Suprapubic skin (tissue), 4 donors: ENCODE results near the gene RGS12.

Experiments used
- CTCF ChIP-seq, 2 donors: fragments of 200-600 bp in 1 of 2; fragments of 450-650 bp in 1 of 2; sonication (generic) in 1 of 2; IDR thresholded peaks; one replicate each; pipeline ENCODE4 v1.5.1; 2016 to 2019; ENCODE audit warnings: antibody characterized with exemption in 2 of 2, mild to moderate bottlenecking in 1 of 2, moderate library complexity in 1 of 2
- EP300 ChIP-seq: sonication (generic); formaldehyde crosslinking; IDR thresholded peaks from one replicate; pipeline ENCODE4 v1.6.1; 2017; ENCODE audit warnings: antibody characterized with exemption
- POLR2A ChIP-seq, 2 donors: fragments of 450-650 bp; IDR thresholded peaks; one replicate each; pipeline ENCODE4 v1.6.1; 2017; ENCODE audit warnings: antibody characterized with exemption in 2 of 2, mild to moderate bottlenecking in 2 of 2, moderate library complexity in 2 of 2
- POLR2AphosphoS5 ChIP-seq, 3 donors: sonication (generic); formaldehyde crosslinking; IDR thresholded peaks; one replicate each; pipeline ENCODE4 v1.6.1; 2017; ENCODE audit warnings: antibody characterized with exemption in 3 of 3

DNA sequence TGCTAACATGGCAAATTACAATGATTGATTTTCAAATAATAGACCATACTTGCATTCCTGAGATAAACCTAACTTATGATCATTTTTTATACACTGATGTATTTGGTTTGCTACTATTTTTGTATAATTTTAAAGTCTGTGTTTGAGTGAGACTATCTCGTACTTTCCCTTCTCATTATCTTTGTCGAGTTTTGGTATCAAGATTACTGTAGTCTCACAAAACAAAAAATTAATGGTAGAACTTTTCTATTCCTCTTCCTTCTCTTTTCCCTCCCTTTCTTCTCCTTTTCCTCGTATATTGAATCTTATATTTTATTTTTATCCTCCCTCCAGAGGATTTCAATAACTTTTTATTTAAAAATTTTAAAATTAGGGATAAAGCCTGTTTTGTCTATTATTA, 41.5 kb downstream of the RGS12 start:
- TF ChIP-seq EP300: no peak
- TF ChIP-seq CTCF (IDR thresholded peaks at IDR 0.05): no peak
- TF ChIP-seq POLR2AphosphoS5 (IDR thresholded peaks at IDR 0.05): no peak
- no peak for TF ChIP-seq POLR2A (IDR thresholded peaks at IDR 0.05)
